Activated naive CD8-positive, alpha-beta T cell treated with anti-CD3 and anti-CD28 coated beads for 36 hours (primary cell): ENCODE data around the gene AKAP17A. TPM values are rescaled to one million over a fixed set of nuclear protein-coding genes. Genes with fewer than 3 reads are reported as not detected.
"Not testable (repeated sequence)": the region's sequence is repeated elsewhere in the genome, so short reads cannot be mapped to it uniquely, and the experiment has no call there.

Experiments
- DNase-seq: peaks from one replicate; pipeline ENCODE4 v3.0.0; 2021
- H3K27ac Mint-ChIP-seq: one replicate; pipeline ENCODE4 v1.8.0; 2022; ENCODE audit warnings: mild to moderate bottlenecking, moderate library complexity, mixed read lengths
- H3K27me3 Mint-ChIP-seq: one replicate; pipeline ENCODE4 v1.8.0; 2022; ENCODE audit warnings: mild to moderate bottlenecking, mixed read lengths
- H3K36me3 Mint-ChIP-seq: one replicate; pipeline ENCODE4 v1.8.0; 2021; ENCODE audit warnings: mild to moderate bottlenecking, mixed read lengths
- H3K4me1 Mint-ChIP-seq: one replicate; pipeline ENCODE4 v1.8.0; 2021; ENCODE audit warnings: mixed read lengths
- H3K4me3 Mint-ChIP-seq: one replicate; pipeline ENCODE4 v1.8.0; 2022; ENCODE audit warnings: mild to moderate bottlenecking, moderate library complexity, mixed read lengths
- H3K9me3 Mint-ChIP-seq: one replicate; pipeline ENCODE4 v1.8.0; 2022; ENCODE audit warnings: mixed read lengths
- total RNA-seq, 2 experiments: library from RNA; stranded (reverse); gene quantifications; one replicate each; pipeline ENCODE4 v1.2.3, GENCODE V29; 2021

The AKAP17A gene
- total RNA-seq, 2 experiments from 2014 or later, result 48.2 to 49.2 TPM

DNA sequence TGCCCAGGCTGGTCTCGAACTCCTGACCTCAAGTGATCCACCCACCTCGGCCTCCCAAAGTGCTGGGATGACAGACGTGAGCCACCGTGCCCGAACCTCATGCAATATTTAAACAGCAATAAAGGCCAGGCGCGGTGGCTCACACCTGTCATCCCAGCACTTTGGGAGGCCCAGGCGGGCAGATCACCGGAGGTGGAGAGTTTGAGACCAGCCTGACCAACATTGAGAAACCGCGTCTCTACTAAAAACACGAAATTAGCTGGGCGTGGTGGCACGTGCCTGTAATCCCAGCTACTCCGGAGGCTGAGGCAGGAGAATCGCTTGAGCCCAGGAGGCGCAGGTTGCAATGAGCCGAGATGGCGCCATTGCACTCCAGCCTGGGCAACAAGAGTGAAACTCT lies 17.2 kb upstream of the AKAP17A start:
- H3K4me3 Mint-ChIP-seq, H3K36me3 Mint-ChIP-seq, H3K27ac Mint-ChIP-seq, DNase-seq, H3K9me3 Mint-ChIP-seq, H3K27me3 Mint-ChIP-seq: not testable (repeated sequence)
- peaks cover 14% of the 10 kb centered on the region for H3K4me1 Mint-ChIP-seq

DNA sequence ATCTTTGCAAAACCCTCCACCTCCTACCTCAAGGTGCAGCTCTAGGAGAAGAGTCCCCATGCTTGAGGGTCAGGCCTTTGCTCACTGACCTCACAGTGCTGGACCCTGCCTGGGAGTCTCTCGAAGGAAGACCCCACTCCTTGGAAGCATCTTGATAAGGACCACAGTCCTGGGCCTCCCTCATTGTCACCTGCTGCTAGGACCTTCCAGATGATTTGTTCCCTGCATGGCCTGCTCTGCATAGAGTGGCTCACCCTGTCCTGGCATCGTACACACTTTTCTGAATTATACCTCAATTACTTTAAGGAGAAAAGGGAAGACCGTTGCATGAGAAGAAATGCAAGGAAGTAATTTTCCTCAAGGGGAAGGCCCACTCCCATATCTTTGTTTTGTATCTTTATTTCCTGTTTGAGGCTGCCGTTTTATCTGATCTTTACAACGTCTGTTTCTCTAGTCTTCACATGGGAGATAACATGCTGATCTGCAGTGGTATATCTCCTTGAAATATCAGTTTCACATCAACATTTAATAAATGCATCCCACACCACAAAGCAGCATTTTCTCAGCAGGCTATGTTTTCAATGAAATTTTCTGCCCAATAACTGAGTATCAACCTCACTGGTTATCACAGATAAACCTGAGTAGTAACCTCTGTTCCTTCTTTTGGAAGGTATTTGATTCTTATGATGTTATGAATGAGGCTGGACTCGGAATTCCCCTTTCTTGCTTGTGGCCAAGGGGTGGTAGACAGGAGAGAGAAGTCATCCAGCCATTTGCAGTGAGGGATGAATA lies 15.0 kb upstream of the AKAP17A start:
- peaks cover 2% of the 10 kb centered on the region for H3K4me1 Mint-ChIP-seq
- peaks cover 3% of the 10 kb centered on the region for H3K9me3 Mint-ChIP-seq
- no peak for DNase-seq
- no peaks in the 10 kb centered on the region for H3K36me3 Mint-ChIP-seq
- H3K27ac Mint-ChIP-seq, result no peak overlapping the region
- H3K4me3 Mint-ChIP-seq, result no peak overlapping the region
- no peaks in the 10 kb centered on the region for H3K27me3 Mint-ChIP-seq

- peaks cover 3% of the 10 kb centered on the region for H3K9me3 Mint-ChIP-seq
- H3K27ac Mint-ChIP-seq, result no peak overlapping the region
- no peaks in the 10 kb centered on the region for H3K27me3 Mint-ChIP-seq
- no peak overlapping the region for H3K4me3 Mint-ChIP-seq
- H3K36me3 Mint-ChIP-seq, result no peaks in the 10 kb centered on the region
- peaks cover 4% of the 10 kb centered on the region for H3K4me1 Mint-ChIP-seq
- no peak for DNase-seq
These were observed 13.6 kb upstream of the AKAP17A start for GRCh38 chrX:1577845-1578244.

GRCh38 chrX:1578511-1579173 lies 12.8 kb upstream of the AKAP17A start:
- Mint-ChIP-seq H3K9me3 (peaks cover 3% of the 10 kb centered on the region), H3K4me3 (no peak overlapping the region), H3K27ac (no peak overlapping the region), H3K27me3 (no peaks in the 10 kb centered on the region), H3K36me3 (no peaks in the 10 kb centered on the region), H3K4me1 (peaks cover 10% of the 10 kb centered on the region)
- no peak for DNase-seq

- Mint-ChIP-seq H3K4me3 (no peak overlapping the region), H3K4me1 (peaks cover 10% of the 10 kb centered on the region), H3K27ac (no peak overlapping the region), H3K36me3 (no peaks in the 10 kb centered on the region), H3K27me3 (no peaks in the 10 kb centered on the region), H3K9me3 (peaks cover 3% of the 10 kb centered on the region)
- peak; percentile 70 for DNase-seq
These were observed 10.3 kb upstream of the AKAP17A start for GRCh38 chrX:1581132-1581531.

DNA sequence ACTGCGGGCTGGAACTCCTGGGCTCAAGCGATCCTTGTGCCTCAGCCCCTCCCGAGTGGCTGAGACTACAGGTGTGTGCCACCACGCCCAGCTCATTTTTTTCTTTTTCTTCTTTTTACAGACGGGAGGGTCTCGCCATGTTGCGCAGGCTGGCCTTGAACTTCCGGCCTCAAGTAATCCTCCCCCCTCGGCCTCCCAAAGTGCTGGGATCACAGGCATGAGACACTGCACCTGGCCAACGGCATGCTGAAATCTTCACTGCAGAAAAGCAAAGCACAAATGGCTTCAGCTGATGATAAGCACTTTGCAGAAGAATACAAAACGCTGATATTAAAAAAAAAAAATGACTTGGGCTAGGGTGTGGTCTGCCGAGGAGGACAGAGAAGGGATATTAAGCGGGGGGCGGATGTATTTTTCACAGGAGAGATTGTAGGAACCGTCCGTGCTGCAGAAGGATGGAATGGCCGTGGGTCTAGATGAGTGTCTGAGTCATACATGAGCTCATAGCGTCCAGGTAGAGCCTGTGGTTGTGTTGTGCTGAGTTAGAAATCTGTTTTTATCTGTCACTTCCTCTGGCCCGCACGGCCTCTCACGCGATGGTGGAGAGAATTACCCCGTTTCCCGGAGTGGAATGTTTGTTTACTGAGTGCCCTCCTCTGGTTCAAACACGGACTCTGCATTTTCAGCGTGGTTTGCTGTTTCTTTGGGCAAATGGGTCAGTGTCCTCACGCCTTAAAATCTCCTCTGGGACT lies 8.5 kb upstream of the AKAP17A start:
- Mint-ChIP-seq H3K36me3 (no peaks in the 10 kb centered on the region), H3K4me1 (peaks cover 12% of the 10 kb centered on the region), H3K9me3 (peaks cover 3% of the 10 kb centered on the region), H3K27me3 (no peaks in the 10 kb centered on the region), H3K27ac (no peak overlapping the region), H3K4me3 (no peak overlapping the region)
- peak; percentile 49 for DNase-seq

GRCh38 chrX:1584237-1585011 lies 7.0 kb upstream of the AKAP17A start:
- Mint-ChIP-seq H3K4me3 (no peak overlapping the region), H3K9me3 (peaks cover 3% of the 10 kb centered on the region), H3K36me3 (no peaks in the 10 kb centered on the region), H3K4me1 (peaks cover 12% of the 10 kb centered on the region), H3K27ac (no peak overlapping the region), H3K27me3 (no peaks in the 10 kb centered on the region)
- DNase-seq, result no peak

DNA sequence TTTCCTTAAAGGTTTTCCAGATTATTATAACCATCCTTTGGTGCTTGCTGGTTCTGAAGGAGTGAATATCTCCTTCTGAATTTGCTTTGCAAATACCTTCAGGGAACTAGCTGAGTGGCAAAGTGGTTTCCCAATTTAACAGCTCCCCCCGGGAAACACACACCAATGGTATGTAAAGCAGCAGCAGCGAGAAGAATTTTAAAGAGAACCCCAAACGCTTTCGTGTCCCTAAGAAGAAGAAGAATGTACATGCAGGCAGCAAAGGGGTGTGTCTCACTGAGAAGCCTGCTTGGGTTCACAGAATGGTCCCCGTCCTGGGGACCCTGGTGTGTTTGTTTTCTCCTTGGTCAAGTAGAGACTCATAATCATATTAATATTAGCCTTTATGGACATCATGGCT lies 4.2 kb upstream of the AKAP17A start:
- Mint-ChIP-seq H3K4me3 (no peak overlapping the region), H3K4me1 (peaks cover 13% of the 10 kb centered on the region), H3K36me3 (no peaks in the 10 kb centered on the region), H3K9me3 (no peaks in the 10 kb centered on the region), H3K27ac (no peak overlapping the region), H3K27me3 (no peaks in the 10 kb centered on the region)
- DNase-seq, result no peak

DNA sequence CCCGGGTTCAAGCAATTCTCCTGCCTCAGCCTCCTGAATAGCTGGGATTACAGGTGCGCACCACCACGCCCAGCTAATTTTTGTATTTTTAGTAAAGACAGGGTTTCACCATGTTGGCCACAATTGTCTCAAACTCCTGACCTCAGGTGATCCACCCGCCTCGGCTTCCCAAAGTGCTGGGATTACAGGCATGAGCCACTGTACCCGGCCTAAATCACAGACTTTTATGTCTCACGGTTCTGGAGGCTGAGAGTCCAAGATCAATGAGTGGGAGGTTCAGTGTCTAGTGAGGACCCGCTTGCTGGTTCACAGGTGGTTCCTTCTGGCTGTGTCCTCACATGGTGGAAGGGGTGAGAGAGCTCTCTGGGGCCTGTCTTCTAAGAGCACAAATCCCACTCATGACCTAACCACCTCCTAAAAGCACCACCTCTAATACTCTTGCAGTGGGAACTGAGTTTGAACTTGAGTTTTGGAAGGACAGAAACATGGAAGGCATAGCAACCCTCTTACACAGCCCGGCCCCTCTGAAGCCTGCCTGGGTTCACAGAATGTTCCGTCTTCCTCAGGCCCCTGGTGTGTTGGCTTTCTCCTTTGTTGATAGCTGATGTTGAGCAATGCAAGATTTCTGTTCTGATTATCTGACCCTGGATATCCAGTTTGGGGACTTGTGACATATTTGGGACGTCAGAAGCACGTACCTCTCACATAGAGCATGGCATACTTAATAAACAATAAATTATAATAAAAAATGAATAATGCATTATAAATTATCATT lies 1.9 kb upstream of the AKAP17A start:
- Mint-ChIP-seq H3K36me3 (peaks cover 11% of the 10 kb centered on the region), H3K4me1 (peaks cover 17% of the 10 kb centered on the region), H3K9me3 (no peaks in the 10 kb centered on the region), H3K27me3 (no peaks in the 10 kb centered on the region), H3K27ac (peak overlapping the region; percentile 72), H3K4me3 (no peak overlapping the region)
- DNase-seq, result no peak

GRCh38 chrX:1591863-1592469 lies 562 bp downstream of the AKAP17A start:
- Mint-ChIP-seq H3K4me1 (peaks cover 21% of the 10 kb centered on the region), H3K4me3 (peak overlapping the region; percentile 96), H3K27me3 (no peaks in the 10 kb centered on the region), H3K36me3 (peaks cover 18% of the 10 kb centered on the region), H3K9me3 (no peaks in the 10 kb centered on the region), H3K27ac (peak overlapping the region; percentile 91)
- peak; percentile 29 for DNase-seq

- H3K36me3 Mint-ChIP-seq, result peaks cover 23% of the 10 kb centered on the region
- DNase-seq, result peak; percentile 55
- H3K9me3 Mint-ChIP-seq, result no peaks in the 10 kb centered on the region
- peak overlapping the region; percentile 96 for H3K4me3 Mint-ChIP-seq
- peak overlapping the region; percentile 91 for H3K27ac Mint-ChIP-seq
- no peaks in the 10 kb centered on the region for H3K27me3 Mint-ChIP-seq
- H3K4me1 Mint-ChIP-seq, result peaks cover 19% of the 10 kb centered on the region
These were observed 1.2 kb downstream of the AKAP17A start for GRCh38 chrX:1592470-1593142.

DNA sequence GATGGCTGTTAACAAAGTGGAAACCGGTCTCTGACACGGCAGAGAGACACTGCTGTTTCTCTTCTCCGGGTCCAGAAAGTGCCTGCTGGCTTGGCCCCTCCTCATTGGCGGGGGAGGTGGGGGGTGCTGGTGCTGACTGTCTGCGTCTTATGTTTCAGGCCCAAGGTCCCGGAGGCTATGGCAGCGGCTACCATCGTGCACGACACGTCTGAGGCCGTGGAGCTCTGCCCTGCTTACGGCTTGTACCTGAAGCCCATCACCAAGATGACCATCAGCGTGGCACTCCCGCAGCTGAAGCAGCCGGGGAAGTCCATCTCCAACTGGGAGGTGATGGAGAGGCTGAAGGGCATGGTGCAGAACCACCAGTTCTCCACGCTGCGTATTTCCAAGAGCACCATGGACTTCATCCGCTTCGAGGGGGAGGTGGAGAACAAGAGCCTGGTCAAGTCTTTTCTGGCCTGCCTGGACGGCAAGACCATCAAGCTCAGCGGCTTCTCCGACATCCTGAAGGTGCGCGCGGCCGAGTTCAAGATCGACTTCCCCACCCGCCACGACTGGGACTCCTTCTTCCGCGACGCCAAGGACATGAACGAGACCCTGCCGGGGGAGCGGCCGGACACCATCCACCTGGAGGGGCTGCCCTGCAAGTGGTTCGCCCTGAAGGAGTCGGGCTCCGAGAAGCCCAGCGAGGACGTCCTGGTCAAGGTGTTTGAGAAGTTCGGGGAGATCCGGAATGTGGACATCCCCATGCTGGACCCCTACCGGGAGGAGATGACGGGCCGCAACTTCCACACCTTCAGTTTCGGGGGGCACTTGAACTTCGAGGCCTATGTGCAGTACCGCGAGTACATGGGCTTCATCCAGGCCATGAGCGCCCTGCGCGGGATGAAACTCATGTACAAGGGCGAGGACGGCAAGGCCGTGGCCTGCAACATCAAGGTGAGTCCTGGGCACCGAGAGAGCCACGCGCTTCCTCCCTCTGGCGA lies 2.2 kb downstream of the AKAP17A start:
- Mint-ChIP-seq H3K27me3 (no peaks in the 10 kb centered on the region), H3K4me1 (peaks cover 19% of the 10 kb centered on the region), H3K36me3 (peaks cover 23% of the 10 kb centered on the region), H3K27ac (peak overlapping the region; percentile 91), H3K9me3 (no peaks in the 10 kb centered on the region), H3K4me3 (peak overlapping the region; percentile 96)
- no peak for DNase-seq
